GM21529 (cell line): ENCODE data around the gene CFAP157.
A peak's percentile ranks its signal among the peaks of the same experiment; 100 is the strongest.
"Not testable (repeated sequence)": the region's sequence is repeated elsewhere in the genome, so short reads cannot be mapped to it uniquely, and the experiment has no call there.

Experiments used
- ATAC-seq: cut with Tn5 transposase; IDR thresholded peaks from one replicate; pipeline ENCODE4 v1.9.1; 2021; ENCODE audit not compliant: unreplicated experiment

Gene CFAP157

GRCh38 chr9:127734747-127735529 is 28.1 kb downstream of the CFAP157 start, which contains the start of gene TOR2A:
TSS of gene TOR2A (minus strand) at chr9:127735294. CDS start at chr9:127735270, 24 bp downstream.
- peak; percentile 83 for ATAC-seq

DNA sequence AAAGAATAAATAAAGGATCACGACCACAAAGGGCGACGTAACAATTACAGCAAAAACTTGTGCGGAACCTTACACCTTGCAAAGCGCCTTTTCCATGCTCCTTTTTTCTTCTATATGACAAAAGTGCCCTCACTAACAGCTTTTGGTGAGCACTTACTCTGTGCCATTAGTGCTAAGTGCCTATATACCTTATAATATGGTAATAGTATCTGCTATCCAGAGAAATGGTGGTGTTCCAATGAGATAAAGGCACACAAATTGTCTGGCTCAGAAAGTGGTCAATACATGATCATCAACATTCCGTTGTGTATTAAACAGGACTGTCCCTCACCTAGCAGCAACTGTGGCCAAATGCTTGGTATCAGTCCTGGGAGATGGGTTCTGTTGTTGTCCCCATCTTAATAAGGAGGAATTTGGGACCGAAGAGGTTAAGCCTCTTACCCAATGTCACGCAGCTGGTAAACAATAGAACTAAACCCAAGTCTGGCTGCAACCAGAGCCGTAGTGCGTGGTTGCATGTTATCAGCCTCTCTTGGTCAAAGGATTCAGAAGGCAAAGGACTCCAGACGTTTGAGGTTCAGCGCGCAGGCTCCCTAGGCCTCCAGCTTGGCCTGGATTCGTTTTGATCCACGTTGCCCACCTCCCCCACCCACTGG is 28.9 kb downstream of the CFAP157 start:
- no peak for ATAC-seq

- ATAC-seq: no peak
Measured at GRCh38 chr9:127738666-127739065, 31.9 kb downstream of the CFAP157 start.

GRCh38 chr9:127739614-127740330 is 33.0 kb downstream of the CFAP157 start:
- no peak for ATAC-seq

- ATAC-seq: no peak
Measured at GRCh38 chr9:127741831-127742434, 35.1 kb downstream of the CFAP157 start.

DNA sequence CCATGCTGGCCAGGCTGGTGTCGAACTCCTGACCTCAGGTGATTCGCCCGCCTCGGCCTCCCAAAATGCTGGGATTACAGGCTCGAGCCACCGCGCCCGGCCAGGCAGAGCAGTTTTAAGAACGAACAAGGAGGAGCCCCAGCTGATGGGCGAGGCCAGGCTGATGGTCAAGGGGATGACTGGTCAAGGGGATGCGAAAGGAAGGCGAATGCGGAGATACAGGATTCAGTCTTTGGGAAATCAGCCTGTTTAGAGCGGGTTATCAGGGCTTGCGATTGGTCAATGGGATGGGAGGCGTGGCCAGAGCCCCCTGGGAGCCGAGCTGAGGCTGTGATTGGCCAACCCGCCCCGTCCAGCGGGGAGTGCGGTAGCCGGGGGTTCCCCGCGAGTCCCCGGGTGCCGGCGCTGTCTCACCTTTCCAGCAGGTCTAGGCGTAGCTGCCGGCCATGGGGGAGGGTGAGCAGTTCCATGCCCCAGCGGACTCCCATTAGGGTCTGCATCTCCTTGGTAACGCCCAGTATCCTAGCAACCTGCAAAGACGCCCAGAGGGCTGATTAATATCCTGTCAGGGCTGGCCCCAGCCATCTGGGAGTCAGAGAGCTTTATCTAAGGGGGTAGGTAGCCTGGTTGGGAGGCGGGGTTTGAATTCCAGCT is 35.8 kb downstream of the CFAP157 start:
- ATAC-seq: no peak

DNA sequence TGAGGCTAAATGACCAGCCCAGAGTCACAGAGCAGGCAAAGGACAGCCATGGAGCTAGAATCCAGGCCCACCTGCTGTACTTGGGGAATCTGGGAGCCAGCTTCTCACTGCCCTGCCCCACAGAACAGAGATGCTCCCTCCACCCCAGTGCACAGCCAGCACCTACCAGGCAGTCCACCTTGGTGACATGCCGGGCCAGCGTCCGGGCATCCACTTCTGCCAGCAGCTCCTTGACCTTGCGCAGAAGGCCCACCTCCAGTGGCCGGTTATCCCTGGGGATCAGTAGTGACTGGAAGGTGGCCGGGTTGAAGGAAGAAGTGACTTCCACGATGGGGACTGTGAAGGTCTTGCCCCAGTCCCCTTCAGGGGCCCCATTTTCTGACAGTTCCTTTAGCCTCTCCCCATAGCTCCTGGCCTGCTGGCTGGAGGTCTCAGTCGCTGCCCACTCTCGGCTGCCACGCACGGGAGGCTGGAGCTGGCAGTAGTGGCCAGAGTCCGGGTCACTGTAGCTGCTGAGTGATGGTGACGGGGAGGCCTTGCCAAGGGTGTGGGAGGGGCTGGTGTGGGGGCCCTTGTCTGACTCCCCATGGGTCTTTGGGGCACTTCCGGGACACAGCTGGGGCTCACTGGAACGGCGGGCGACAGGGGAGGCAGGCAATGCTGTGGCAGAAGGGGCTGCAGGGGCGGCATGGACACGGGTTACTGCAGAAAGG is 37.8 kb downstream of the CFAP157 start:
- ATAC-seq: no peak

- no peak for ATAC-seq
Measured at GRCh38 chr9:127746959-127747569, 40.3 kb downstream of the CFAP157 start.

GRCh38 chr9:127749090-127749787 is 42.5 kb downstream of the CFAP157 start:
- no peak for ATAC-seq

DNA sequence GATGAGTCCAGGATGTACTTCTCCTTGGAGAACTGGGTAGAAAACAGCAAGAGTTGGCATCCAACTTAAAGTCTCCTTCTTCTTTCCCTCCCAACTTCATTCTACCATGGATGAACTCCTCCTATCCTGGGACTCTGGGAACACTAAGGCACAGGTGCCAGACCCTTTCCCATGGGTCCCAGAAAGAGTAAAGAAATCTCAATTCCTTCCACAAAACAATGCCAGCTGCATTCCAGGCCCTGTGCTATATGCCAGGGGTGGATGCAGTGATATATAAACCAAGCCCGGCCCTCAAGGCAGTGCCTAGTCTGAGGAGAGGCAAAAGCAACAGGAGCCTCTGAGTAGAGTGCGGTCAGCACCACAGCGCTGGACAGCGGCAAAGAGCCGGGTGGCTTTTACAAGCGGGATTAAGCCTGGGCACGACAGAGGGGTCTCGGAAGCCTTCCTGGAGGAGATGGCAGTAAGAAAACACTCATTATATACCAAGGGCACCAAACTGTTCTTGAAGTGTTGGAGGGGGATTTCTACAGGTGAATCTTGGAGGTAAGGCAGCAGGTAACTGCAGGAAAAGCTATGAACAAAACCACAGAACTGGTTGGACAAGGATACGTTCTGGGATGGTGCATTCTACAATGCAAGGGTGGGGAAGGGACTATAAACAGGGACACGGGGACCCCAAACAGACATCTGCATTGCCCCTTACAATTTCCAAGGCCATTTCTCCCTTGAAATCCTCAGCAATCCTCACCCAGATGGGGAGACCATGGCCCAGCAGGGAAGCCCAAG is 44.7 kb downstream of the CFAP157 start:
- ATAC-seq: no peak

- no peak for ATAC-seq
Measured at GRCh38 chr9:127753148-127753547, 46.4 kb downstream of the CFAP157 start.

DNA sequence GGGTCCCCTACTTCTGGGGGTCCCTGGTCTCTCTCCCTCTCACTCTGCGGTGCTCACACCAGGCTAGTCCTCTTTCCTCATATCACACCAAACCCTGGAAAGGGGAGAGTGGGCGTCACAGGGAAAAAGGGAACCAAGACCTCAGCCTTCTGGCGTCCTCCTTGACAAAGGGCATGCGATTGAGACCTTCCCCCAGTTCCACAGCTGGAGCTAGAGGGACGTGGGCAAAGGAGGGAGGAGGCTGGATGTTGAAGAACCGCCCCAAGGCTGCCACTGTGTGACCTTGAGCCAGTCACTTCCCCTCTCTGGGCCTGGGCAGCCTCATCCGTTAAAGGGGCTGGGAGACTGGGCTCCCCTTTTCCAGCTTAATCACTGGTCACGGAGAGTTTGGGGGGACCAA is 46.8 kb downstream of the CFAP157 start:
- ATAC-seq: no peak

GRCh38 chr9:127754099-127755060 is 47.6 kb downstream of the CFAP157 start:
- no peak for ATAC-seq

DNA sequence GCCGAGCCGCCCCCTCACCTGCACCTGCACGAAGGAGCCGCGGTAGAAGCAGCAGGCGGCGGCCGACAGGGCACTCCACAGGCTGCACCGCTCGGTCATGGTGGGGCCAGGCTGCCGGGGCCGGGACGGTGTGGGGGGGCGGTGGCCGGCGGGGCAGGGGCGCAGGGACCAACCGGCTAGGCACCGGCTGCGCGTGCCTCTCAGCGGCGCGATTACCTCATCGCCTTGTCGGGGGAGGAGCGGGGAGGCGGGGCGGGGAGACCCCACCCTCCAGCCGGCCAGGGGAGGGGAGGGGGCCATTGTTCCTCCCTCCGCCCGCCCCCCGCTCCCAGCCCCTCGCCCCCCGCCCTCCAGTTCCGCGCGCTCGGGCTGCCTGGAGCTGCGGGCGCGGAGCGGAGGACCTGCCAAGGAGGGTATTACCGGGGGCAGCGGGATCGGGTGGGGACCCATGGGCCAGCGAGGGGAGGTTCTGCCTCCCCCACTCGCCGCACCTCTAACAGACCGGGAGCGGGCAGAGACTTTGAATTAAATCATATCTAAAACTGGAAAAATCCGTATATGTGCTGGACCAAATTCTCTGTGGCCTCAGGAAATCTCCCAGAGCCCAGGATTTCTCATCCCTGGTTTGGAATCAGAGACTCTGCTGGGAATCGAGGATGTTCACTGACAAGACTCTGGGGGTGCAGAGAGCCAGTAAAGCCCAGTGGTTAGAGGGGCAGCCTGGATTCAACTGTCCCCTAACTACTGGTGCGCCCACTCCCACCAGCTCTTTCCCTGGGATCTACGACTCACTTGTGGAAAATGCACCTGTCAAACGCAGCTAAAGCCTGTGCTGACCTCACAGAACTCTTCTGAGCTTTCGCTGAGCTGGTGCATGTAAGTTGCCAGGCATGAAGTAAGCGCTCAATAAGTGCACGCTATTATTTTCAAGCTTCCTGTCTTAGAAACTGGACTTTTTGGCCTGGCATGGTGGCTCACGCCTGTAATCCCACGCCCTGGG is 48.6 kb downstream of the CFAP157 start:
- no peak for ATAC-seq

DNA sequence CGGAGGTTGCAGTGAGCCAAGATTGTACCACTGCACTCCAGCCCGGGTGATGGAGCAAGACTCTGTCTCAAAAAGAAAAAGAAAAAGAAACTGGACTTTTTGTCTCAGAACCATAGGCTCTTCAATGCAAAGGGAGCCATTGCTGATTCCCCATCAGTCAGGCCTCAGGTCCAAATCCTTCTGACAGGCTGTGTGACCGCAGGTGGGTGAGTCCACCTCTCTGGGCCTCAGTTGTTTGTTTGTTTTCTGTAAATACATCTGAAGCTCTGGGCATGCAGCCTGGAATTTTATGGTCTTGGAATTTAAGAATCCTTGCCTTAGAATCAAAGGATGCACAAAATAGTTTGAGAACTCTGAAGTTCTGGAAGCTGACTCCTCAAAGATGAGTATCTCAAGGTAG is 49.4 kb downstream of the CFAP157 start:
- no peak for ATAC-seq

DNA sequence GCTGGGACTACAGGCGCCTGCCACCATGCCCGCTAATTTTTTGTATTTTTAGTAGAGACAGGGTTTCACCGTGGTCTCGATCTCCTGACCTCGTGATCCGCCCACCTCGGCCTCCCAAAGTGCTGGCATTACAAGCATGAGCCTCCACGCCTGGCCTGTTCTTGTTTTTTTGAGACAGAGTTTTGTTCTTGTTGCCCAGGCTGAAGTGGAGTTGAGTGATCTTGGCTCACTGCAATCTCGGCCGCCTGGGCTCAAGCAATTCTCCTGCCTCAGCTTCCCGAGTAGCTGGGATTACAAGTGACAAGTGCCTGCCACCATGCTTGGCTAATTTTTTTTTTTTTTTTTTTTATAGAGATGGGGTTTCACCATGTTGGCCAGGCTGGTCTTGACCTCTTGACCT is 50.0 kb downstream of the CFAP157 start:
- not testable (repeated sequence) for ATAC-seq
